ENCODE results near the gene MCCD1.

The MCCD1 gene

DNA sequence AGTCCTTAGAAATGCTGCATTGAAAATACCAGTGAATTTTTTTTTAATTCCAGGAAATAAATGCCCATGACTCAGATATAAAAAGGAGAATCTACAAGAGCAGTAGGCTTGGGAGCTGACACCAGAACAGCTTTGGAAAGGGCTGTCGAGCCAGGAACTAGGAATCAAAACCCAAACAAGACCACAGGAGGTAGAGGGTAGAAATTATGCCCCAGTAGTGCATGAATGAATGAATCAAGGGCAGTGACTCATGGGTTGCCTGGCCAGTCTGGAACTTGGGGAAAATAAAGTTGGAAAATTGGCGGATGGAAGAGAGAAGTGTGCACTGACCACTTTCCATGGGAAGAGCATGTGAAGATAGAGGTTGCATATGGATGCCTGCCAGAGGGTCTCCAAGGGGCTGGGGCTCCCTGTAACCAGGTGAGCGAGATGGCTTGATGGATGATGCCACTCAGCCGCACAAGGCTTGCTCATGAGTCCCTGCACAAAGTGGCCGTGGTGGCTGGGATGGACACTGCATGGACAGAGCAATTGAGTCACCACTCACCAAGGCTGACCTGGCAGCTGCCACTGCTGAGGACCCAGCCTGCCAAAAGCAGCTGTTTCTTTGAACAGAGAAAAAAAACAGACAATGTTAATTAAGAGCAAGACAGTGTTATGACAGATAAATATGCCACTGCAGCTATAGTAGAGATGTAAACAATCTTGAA lies 15.2 kb upstream of the MCCD1 start:
- no peak for DNase-seq (ENCODE audit: low spot score)

DNA sequence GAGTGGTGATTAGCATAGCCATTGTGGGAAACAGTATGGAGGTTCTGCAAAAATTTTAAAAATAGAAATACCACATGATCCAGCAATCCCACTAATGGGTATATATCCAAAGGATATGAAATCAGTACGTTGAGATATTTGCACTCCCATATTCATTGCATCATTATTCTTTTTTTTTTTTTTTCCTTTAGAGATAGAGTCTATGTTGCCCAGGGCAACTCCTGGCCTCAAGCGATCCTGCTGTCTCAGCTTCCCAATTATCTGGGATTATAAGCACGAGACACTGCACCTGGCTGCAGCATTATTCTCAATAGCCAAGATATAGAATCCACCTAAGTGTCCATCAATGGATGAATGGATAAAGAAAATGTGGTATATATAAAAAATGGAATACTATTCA lies 6.9 kb upstream of the MCCD1 start:
- DNase-seq (ENCODE audit: low spot score): no peak

- no peak for DNase-seq (ENCODE audit: low spot score)
Measured at GRCh38 chr6:31525553-31525931, 3.2 kb upstream of the MCCD1 start.

DNA sequence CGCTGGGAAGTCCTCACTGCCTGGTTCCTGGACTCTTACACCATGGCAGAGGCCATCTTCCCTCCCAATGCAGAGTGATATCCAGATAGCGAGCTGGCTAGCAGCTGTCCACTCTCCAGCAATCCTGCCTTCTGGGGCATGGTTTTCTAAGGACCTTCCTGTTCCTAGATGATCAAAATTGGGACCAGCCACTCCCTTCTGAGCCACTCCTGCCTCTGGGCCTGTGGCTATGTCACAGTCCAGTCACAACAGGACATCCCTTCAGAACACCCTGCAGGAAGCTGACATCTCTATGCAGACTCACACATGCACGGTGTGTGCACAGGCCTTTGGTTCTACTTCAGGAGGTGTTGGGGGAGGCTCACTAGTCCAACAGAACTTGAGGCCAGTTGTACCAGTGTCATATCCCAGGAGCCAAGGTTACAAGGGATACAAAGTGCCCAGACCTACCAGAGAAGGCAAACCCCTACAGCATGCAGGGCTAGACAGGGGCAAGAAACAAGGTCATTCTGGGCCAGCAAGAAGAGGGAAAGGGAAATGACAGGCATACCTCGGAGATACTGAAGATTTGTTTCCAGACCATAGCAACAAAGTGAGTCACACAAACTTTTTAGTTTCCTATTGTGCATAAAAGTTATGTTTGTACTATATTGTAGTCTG lies 2.7 kb upstream of the MCCD1 start:
- no peak for DNase-seq (ENCODE audit: low spot score)

DNA sequence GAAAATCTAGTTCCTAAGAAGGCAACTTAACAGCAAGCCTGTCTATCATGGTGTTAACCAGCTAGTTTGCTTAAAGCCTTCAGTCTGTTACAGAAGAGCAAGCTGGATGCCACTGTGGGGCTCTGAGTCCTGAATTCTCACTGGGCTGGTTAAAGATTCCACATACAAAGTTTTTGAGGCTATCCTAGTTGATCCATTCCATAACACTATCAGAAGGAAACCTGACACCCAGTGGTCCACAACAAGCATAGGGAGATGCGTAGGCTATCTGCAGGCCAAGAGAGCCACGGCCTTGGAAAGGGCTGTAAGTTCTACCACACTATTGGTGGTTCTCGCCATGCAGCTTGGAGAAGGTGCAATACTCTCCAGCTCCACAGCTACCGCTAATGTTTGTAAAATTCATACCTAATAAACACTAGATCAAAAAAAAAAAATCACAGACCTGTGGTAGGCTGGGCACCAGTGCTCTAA lies 420 bp upstream of the MCCD1 start:
- no peak for DNase-seq (ENCODE audit: low spot score)

- no peak for DNase-seq (ENCODE audit: low spot score)
Measured at GRCh38 chr6:31529329-31530150, 778 bp downstream of the MCCD1 start.

GRCh38 chr6:31530659-31531058 lies 1.9 kb downstream of the MCCD1 start:
- no peak for DNase-seq (ENCODE audit: low spot score)

- DNase-seq (ENCODE audit: low spot score): no peak
Measured at GRCh38 chr6:31531162-31531561, 2.4 kb downstream of the MCCD1 start.

DNA sequence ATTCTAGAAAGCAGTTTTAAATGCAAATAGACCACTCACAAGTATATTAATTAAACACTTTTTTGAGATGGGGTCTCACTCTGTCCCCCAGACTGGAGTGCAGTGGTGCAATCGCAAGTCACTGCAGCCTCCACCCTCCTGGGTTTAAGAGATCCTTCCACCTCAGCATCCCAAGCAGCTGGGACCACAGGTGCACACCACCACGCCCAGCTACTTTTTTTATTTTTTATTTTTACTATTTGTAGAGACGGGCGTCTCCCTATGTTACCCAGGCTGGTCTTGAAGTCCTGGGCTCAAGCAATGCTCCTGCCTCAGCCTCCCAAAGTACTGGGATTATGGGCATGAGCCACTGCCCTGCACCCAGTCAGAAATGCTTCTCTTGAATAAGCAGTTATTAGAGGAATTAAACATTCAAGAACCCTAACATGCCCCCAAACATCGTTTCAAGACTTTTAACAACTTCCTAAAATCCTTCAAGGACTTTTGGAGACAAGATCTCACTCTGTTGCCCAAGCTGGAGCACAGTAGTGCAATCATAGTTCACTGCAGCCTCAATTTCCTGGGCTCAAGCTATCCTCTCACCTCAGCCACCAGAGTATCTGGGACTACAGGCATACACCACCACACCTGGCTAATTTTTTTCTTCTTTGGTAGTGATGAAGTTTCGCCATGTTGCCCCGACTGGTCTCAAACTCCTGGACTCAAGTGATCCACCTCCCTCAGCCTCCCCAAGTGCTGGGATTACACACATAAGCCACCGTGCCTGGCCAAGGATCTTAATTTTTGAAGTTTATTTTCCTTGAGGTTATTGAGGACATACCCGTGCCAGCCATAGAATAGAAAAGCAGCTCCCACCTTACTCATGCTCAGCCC lies 3.2 kb downstream of the MCCD1 start:
- DNase-seq (ENCODE audit: low spot score): no peak

- no peak for DNase-seq (ENCODE audit: low spot score)
Measured at GRCh38 chr6:31532644-31533454, 4.1 kb downstream of the MCCD1 start.

- DNase-seq (ENCODE audit: low spot score): no peak
Measured at GRCh38 chr6:31533455-31533841, 4.7 kb downstream of the MCCD1 start.

DNA sequence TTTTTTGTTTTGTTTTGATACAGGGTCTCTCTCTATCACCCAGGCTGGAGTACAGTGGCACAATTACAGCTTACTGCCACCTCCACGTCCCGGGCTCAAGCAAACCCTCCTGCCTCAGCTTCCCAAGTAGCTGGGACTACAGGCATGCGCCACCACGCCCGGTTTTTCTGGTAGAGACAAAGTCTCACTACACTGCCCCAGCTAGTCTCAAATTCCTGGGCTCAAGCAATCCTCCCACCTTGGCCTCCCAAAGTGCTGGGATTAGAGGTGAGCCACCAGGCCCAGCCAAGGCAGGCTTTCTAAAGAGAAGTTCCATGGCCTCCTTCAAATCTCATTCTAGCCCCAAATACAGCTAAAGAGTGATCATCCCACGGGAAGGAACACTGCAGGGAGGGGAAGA lies 5.2 kb downstream of the MCCD1 start:
- no peak for DNase-seq (ENCODE audit: low spot score)

DNA sequence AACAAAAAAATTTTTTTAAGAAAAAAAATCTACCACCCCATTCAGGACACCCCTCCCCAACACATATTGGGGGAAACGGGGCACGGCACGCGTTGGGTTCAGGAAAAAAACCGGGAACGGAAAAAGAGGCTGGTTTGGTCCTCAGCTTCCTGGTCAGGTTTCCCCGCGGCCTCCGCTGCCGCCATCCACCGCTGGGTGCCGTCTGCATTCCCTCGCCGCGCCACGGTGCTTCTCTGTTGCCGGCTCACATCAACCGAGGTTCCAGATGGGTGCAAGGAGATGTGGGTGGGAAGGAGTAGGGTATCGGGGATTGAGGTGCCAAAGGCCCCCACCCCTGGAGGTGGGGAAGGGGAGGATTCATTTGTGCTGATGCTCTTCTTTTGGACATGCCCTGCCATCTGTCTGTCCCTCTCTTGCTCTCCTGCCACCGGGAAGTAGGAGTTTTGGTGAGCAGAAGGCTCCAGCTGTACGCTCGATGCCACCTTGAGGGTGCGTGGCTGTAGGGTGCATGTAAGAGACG lies 5.8 kb downstream of the MCCD1 start:
- DNase-seq (ENCODE audit: low spot score): no peak

DNA sequence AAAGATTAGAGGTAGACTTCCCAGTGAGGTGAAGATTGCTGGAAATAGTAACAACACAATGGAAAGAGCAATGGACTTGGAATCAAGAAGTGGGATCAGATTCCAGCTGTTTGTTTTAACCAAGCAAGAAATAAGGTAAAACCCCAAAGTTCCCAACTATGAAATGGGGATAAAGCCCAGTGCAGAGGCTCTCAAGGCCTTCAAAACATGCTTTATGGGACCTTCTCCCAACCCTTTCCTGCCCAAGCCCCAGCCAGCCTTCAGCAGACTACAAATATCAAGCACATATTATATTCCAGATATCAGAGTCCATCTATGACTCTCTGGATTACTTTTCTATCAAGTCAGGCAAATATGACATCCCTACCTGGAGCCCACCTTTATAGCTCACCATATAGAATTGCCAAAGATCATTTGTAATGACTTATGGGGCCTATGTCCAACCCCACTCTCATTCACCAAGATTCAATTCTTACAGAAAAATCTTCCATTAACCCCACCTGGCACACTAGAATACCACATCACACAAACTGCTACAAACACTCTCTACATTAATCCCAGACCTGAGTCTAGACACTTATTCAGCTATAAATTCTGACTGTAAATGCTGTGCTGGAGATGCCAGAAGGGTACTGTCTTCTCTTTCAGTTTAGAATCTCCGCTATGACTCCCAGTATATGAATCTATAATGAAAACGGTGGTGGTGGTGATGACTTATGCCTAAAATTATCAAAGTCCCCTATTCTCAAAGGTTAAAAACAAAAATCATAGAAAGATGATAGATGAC lies 7.0 kb downstream of the MCCD1 start:
- no peak for DNase-seq (ENCODE audit: low spot score)

DNA sequence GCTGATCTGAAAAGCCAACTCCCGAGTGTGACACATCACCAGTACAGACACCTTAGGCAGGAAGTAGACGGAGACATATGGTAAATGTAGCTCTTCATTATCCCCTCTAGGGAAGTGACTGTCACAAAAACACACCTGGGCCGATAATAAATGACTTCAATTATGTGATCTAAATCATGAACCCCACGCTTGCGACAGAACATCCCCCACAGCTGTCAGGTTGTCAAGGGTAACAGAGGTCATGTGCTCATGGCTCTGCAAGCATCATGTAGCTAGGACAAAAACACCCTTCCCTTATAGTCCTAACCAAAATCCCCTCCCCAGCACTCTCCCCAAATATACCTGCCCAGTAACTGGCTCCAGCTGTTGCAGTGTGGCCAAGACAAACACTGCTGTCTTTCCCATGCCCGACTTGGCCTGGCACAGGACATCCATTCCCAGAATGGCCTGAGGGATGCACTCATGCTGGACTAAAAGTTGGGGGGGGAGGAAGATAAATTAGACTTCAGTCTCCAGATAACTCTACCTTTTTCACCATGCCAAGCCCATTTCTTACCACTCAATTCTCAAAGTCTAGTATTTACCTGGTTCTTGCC lies 10.1 kb downstream of the MCCD1 start:
- no peak for DNase-seq (ENCODE audit: low spot score)

- no peak for DNase-seq (ENCODE audit: low spot score)
Measured at GRCh38 chr6:31540640-31541039, 11.9 kb downstream of the MCCD1 start.

- DNase-seq (ENCODE audit: low spot score): no peak
Measured at GRCh38 chr6:31541059-31541657, 12.4 kb downstream of the MCCD1 start.

GRCh38 chr6:31541658-31542521 lies 13.1 kb downstream of the MCCD1 start, which contains the start of gene DDX39B:
DDX39B (minus strand) TSS chr6:31542003; CDS start chr6:31540532, 1,471 bp downstream.
- peak; percentile 98 for DNase-seq (ENCODE audit: low spot score)

Measured in globus pallidus (tissue), 1 donor.